Bone marrow (tissue), 2 donors: ENCODE data around the gene UQCRHL.
A peak's percentile ranks its signal among the peaks of the same experiment; 100 is the strongest.
"Not testable (repeated sequence)": the region's sequence is repeated elsewhere in the genome, so short reads cannot be mapped to it uniquely, and the experiment has no call there.

Source experiments
- DNase-seq, 2 donors: peaks; one replicate each; lab custom pipeline; 2025; lab: John Stamatoyannopoulos, UW

The UQCRHL gene

GRCh38 chr1:15807549-15807948 lies at the start of gene UQCRHL:
Gene UQCRHL, minus strand, starts transcription at chr1:15807649. Its CDS starts 0 bp downstream, at chr1:15807649.
- DNase-seq: not testable (repeated sequence)

- no peak for DNase-seq
Observed at GRCh38 chr1:15856888-15857287, 49.4 kb upstream of the UQCRHL start.

GRCh38 chr1:15852828-15853302 lies 45.4 kb upstream of the UQCRHL start:
- no peak for DNase-seq

GRCh38 chr1:15852036-15852827 lies 44.8 kb upstream of the UQCRHL start:
- peak in 1 of 2 donors; percentile 18 for DNase-seq

GRCh38 chr1:15851210-15852035 lies 44.0 kb upstream of the UQCRHL start:
- no peak for DNase-seq

GRCh38 chr1:15850471-15851001 lies 43.1 kb upstream of the UQCRHL start:
- DNase-seq: no peak

GRCh38 chr1:15849775-15850324 lies 42.4 kb upstream of the UQCRHL start:
- DNase-seq: peak; percentile 28 to 42

GRCh38 chr1:15848929-15849774 lies 41.7 kb upstream of the UQCRHL start:
- peak; percentile 32 to 33 for DNase-seq

GRCh38 chr1:15848143-15848928 lies 40.9 kb upstream of the UQCRHL start:
- DNase-seq: peak in 1 of 2 donors; percentile 62

GRCh38 chr1:15847893-15848142 lies 40.4 kb upstream of the UQCRHL start:
- peak in 1 of 2 donors; percentile 83 for DNase-seq

GRCh38 chr1:15847100-15847892 lies 39.8 kb upstream of the UQCRHL start, which contains the start of gene SPEN:
Gene SPEN, plus strand, starts transcription at chr1:15847707. Its CDS starts 361 bp downstream, at chr1:15848068.
- peak; percentile 83 to 94 for DNase-seq

GRCh38 chr1:15846056-15846455 lies 38.6 kb upstream of the UQCRHL start:
- DNase-seq: not testable (repeated sequence)

- DNase-seq: no peak
Observed at GRCh38 chr1:15843826-15844572, 36.5 kb upstream of the UQCRHL start.

GRCh38 chr1:15838721-15839120 lies 31.3 kb upstream of the UQCRHL start:
- DNase-seq: no peak

- DNase-seq: no peak
Observed at GRCh38 chr1:15837931-15838330, 30.5 kb upstream of the UQCRHL start.

- peak; percentile 54 to 65 for DNase-seq
Observed at GRCh38 chr1:15836772-15837669, 29.6 kb upstream of the UQCRHL start.

- not testable (repeated sequence) for DNase-seq
Observed at GRCh38 chr1:15836511-15836771, 29.0 kb upstream of the UQCRHL start.
